GM18508 (cell line): ENCODE measurements around the gene UNC80.
A peak's percentile ranks its signal among the peaks of the same experiment; 100 is the strongest.

ENCODE experiments used
- ATAC-seq: cut with Tn5 transposase; IDR thresholded peaks from one replicate; pipeline ENCODE4 v1.9.1; 2021; ENCODE audit warnings: moderate number of reproducible peaks; ENCODE audit not compliant: insufficient read depth, unreplicated experiment

Gene UNC80

DNA sequence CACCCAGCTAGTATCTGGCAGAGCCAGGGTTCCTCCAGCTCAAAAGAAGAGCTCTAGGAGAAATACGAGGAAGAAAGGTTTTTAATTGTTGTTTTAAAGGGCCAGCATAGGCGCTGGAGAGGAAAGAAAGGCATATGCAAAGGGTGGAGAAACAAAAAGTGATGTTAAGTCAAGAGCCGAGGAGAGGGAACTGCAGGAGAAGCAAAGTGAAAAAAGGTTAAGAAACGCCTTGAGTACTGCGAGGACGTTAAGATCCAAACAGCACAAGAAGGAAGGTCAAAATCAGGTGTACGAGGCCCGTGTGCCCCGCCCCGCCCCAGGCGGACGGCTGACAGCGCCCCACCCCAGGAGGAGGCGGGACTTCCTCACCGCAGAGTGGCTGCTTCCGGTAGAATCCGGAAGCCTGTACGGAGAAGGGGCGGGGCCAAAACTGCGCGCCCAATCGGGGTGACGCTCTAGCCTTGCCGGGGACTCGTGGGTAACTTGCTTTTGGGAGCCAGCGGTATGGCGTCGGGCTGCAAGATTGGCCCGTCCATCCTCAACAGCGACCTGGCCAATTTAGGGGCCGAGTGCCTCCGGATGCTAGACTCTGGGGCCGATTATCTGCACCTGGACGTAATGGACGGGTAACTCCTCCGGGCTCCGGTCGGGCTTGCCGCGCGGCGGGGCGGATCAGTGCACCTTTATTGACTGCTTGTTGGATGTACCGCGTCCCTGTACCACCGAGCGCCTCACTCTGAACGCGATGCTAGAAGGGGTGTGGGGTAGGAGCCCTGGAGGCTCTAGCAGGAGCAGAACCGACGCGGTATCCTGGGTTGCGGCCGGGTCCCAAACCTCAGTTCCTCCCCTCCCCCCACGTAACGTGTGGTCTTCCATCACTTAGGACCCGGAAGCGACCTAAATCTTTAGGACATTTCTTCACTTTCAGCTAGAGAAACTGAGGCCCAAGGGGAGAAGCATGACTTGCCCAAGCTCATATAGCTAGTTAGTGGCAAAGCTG, 230.8 kb downstream of the UNC80 start, which contains the start of gene RPE:
RPE (plus strand) TSS at position 481 of the 1,000 bp plus-strand sequence; CDS start at position 505, 24 bp downstream.
- ATAC-seq: peak; percentile 96

DNA sequence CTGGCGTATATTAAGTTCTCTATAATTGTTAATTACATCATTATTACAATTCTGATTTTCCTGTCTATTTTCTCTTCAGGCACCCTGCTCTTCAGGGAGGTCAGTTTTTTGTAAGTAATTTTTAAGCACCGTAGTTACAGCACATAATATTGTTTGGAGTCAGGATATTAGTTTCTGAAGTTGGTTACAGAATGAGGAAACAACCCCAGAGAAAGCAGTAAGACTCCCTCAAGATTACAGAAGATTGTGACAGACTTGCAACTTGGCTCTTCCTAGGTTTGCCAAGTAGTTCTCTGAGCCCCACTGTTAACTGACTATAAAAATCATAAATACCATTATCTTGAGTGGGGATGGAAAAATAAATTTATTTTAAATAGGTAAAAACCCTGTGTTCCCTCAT, 231.7 kb downstream of the UNC80 start:
- ATAC-seq: no peak

DNA sequence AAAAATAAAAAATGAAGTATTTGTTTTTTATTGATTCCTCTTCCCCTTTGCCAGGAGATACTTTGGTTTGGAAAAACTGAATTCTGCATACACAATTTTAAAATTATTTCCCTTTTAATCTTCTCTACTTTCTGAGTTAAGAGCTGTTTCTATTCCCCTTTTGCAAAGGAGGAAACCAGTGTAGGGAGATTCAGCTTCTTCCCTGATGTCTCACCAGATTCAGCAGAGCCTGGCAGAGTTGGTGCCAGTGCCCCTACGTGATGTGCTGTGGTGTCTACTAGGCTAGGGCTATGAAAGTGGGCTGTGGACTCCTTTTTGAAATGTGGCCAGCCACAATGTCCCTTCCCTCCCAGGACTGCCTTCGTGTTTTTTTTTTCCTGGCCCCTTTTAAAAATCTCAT, 233.2 kb downstream of the UNC80 start:
- ATAC-seq: no peak

DNA sequence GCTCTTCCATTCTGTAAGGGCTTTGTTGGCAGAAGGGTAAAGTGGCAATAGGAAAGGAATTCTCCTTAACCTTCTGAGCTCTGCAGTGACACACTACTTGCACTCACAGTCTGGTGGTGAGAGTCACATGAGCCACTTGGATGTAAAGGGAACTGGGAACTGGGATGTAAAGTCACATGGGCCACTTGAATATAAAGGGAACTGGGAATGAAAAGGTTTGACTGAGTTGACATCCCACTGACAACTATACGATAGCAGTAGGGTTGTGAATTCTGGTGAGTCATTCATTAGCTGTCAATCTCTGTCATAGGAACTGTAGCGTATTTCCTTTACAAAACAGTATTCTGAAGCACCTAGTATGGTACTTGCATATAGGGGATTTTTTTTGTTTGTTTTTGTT, 236.3 kb downstream of the UNC80 start:
- no peak for ATAC-seq

DNA sequence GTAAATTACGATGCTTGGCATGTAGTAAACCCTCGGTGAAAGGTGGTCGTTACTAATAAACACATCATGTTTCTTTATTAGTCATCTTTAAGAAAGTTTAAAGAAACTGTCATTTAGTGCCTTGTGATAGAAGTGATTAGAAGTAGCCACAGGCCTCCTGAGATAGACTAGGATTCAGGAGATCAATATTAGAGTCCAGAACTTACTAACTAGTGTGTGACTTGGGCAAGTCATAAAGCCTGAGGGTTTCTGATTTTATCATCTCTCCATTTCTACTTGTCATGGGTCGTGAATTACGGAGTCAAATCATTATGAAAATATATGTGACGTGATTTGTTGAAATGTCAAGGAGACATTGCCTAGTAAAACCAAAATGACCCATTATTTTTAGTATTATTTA, 237.5 kb downstream of the UNC80 start:
- no peak for ATAC-seq

DNA sequence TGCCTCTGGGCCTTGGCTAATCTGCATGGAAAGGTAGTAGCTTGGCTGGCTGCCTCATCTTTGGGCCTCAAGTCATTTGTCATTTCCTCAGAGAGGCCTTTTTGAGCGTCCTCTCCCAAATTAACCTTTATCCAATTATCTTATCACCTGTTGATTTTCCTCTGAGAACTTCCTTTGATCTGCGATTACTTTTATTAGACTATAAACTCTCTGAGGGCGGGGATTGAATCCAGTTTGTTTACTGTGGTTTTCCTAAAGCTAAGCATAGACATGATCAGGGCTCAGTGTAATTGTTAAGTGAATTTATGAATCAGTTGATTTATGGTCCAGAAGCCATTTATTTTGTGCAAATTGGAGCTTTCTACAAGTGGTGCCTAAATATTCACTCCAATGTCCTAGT, 238.3 kb downstream of the UNC80 start:
- ATAC-seq: no peak

DNA sequence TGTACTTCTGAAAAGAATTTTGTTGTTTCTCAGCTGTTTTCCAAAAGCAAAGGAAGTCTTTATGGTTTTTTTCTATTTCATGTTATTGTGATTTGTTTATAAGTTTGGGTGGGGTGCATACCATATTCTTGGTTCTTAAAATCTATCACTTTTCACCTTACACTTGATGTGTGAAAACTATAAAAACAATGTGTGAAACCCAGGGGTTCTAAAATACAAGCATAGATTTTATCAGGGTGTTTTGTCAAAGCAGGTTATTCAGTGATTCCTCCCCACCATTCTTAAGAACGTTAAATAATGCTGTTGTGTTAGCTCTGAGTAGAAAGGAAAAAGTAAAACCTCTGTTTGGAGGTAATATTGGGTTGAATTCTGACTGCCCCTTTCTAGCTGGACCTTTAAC, 248.5 kb downstream of the UNC80 start:
- ATAC-seq: no peak

DNA sequence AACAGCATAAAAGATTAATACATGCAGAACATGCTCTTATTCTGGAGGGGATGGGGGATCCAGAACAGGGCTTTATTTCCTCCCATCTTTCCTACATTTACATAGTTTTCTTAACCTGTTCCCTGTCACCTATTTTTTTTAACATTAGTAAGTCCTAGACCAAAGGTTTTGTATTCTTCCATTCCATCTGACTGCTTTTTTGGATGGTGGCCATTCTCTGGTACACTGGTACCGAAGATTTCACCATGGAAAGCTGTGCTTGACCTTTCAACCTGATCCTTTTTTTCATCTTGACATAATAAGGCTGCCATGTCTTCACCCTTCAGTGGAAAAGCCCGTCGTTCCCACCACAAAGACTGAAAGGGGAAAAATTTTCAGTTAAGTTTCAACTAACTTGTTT, 251.2 kb downstream of the UNC80 start:
- no peak for ATAC-seq

DNA sequence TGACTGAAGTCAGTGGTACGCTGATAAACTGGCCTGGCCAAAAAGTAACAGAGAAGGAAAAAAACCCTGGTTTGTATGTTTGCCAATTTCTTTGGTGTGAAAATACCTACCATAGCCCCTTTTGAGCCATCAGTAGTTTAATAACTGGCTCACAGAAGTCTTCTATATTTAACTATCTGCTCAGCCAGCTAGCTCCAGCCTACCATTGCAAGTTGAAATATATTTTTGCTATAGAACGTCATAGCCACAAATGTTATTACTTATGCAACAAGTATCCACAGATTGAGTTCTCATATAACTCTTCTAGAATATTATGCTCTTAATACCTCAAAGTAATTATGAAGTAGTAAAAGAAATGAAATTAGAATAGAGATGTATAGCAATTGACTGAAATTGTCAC, 256.0 kb downstream of the UNC80 start:
- no peak for ATAC-seq

DNA sequence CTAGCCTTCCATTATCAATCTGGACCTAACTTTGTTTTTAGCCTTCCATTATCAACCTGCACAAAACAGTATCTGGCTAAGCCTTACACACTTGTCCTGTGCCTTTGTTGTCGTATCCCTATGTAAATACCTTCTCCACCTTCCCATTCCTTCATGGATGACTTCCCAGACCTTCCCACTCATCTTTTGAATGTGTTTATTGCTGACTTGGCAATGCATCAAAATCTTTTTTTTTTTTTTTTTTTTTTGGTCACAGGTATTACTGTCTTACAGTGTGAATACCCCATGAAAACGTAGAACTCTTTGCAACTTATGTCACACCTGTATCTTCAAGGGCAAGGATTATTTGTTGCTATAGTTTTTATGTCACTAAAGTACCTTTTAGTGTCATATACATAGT, 256.5 kb downstream of the UNC80 start:
- ATAC-seq: no peak

DNA sequence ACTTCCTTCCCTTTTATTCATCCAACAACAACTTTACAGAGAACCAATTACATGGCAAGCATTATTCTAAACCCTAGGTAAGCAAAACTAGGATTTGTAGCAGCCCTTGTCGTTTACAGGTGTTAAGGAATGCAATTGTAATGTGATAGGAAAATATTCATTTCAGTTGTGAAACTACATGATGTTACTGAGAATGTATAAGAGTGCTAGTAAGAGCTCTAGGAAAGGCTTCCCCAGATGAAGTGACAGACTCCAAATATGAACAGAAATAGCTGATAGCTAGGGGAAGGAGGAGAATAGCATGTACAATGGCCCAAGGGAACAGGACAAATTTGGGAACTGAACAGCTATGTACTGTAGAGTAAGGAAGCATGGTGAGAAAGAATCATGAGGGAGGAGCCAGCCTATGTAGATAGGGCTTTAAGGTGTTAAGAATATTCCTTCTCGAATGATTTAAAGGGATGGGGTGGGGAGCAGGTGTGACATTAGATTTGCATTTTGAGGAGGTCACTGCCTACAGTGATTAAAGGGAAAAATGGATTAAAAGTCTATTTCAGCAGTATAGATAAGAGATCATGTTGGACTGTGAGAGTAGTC, 262.6 kb downstream of the UNC80 start:
- no peak for ATAC-seq

DNA sequence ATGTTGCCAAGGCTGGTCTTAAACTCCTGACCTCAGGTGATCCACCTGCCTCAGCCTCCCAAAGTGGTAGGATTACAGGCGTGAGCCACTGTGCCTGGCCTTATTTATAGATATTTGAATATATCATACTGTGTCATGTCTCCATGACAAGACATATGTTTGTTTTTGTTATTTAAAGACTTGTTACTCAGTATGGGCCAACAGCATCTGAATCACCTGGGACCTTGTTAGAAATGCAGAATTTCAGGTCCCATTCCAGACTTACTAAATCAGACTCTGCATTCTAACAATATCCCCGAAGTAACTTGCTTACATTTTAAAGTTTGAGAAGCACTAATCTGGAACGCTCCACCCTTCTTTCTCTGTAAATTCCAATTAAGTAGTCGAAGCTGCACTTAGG, 264.0 kb downstream of the UNC80 start:
- ATAC-seq: no peak

DNA sequence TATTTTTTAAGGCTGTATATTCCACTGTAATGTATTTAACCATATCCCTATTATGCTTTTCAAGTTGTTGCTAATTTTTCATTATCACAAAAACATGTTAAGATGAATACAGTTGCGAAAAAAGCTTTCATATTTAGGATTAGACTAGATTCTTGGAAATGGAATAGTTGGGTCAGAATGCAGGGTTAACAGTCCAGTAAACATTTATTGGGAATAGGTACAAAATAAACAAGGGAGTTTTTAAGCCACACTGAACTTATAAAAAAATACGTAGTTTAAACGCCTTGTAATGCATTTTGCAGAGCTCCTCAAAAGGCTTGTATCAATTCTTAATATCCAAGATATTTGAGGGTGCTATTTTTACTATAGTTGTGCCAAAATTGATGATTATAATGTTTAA, 266.4 kb downstream of the UNC80 start:
- no peak for ATAC-seq

DNA sequence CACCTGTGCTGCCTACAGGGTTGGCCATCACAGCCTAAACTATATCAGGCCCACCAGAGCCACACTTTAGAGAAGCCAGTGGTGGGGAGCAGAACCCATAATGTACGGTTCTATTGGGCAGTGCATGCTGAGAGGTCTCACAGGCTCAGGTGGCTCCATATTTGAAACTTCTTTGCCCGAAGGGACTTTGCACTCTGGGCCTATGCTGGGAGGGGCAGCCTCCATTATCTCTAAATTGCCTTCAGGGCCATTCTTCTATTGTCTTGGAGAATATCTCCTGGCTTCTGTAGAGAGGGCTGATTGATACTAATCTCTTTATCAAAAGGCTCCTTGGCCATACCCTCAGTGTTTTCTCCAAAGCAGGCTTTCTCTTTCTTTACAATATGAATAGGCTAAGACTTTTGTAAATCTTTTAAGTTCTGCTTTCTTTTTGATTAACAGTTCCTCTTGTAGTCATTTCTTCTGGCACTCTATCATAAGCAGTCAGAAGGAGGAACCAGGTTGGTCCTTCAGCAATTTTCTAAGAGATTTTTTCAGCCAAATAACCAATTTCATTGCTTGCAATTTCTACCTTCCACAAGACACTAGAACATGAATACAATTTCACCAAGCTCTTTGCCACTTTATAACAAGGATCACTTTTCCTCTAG, 275.3 kb downstream of the UNC80 start:
- no peak for ATAC-seq
